IPS DF 4.7 (cell line): Measurements from ENCODE around the gene SPTBN5.

Experiments
- DNase-seq: peaks from one replicate; pipeline ENCODE4 v3.0.0-alpha.2; 2013; ENCODE audit warnings: low spot score; ENCODE audit errors: extremely low read depth

The SPTBN5 gene

GRCh38 chr15:41893422-41894250, at the start of gene SPTBN5:
Gene SPTBN5, minus strand, starts transcription at chr15:41894053. Its CDS starts 556 bp downstream, at chr15:41893497.
- DNase-seq = no peak

GRCh38 chr15:41942886-41943285, 49.0 kb upstream of the SPTBN5 start:
- DNase-seq = no peak

DNA sequence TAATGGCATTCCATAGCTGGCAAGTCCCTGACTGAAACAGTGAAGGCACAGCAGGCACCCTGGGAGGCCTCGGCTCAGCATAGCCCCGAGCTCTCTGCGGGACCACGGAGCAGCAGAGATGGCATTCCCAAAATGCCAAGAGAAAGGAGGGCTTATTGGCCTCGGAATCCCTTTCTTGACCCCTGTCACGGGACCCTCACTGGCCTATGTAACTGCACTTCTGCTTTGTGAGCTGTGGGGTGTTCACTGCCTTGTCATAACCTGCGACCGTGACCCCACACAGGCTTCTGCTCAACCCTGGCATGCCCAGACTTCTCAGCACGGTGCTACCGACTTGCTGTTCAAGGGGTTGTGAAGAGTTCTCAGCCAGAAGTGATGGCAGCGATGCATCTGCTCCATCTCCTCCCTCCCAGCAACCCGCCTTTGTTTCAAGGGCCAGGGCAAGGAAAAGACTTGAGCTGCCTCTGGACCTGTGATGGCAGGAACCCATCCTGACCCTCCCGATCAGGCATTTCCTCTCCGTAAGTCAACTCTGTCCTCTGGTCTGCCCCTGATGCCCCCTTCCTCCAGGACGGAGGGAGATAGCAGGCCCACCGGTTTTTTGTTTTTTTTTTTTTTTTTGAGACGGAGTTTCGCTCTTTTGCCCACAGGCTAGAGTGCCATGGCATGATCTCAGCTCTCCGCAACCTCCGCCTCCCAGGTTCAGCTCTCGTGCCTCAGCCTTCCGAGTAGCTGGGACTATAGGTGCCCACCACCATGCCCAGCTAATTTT, 48.0 kb upstream of the SPTBN5 start:
- DNase-seq = no peak

DNA sequence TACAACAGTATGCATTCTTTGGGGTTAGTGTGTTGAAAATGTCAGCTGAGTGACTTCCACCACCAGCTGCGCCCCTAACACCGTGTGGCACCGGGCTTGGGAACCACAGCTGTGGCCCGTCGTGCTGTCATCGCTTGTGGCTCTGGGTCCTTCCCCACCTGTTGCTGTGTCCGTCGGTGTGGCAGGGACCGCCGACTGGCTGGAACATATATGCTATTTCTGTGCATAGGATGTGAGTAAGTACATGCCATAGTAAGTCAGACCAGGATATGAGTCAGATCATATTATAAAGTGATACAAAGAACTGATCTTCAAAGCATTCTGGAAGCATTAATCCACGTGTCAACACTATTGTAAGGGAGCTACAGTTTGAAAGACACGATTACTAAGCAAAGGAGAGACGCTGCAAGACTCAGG, 46.6 kb upstream of the SPTBN5 start:
- no peak for DNase-seq

- no peak for DNase-seq
Observed at GRCh38 chr15:41939986-41940385, 46.1 kb upstream of the SPTBN5 start.

DNA sequence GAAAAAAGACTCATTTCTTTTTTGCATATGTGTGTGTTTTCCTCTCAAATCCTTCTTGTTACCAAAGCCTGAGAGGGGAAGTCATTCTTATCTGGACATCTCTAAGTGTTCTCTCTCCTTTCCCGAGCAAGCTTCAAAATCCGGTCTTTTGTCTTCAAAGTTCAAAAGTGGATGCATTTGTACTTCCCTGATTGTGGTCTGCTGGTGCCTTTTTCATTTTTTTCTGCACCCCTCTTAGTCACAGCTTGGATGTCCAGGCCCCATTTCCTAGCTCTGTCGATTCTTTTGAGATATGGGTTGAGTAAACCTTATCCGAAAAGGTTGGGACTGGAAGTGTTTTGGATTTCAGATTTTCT, 43.7 kb upstream of the SPTBN5 start:
- no peak for DNase-seq

GRCh38 chr15:41936649-41937567, 43.1 kb upstream of the SPTBN5 start:
- no peak for DNase-seq

DNA sequence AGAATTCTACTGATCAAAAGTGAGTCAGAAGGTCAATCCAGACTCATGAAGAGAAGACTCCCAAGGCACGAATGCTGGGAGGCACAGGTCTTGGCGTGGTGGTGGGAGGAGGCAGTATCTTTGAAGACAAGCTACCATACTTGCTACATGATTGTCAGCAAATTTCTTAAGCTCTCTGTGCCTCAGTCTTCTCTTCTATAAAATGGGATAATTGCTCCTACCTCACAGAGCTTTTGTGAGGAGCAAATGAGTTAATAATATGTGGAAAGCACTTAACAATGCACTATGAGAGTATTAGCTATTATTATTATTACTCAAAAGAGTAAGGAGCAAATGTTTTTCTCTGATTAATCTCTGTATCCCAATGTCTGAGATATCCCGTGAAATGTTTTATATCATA, 42.3 kb upstream of the SPTBN5 start:
- DNase-seq = no peak

DNA sequence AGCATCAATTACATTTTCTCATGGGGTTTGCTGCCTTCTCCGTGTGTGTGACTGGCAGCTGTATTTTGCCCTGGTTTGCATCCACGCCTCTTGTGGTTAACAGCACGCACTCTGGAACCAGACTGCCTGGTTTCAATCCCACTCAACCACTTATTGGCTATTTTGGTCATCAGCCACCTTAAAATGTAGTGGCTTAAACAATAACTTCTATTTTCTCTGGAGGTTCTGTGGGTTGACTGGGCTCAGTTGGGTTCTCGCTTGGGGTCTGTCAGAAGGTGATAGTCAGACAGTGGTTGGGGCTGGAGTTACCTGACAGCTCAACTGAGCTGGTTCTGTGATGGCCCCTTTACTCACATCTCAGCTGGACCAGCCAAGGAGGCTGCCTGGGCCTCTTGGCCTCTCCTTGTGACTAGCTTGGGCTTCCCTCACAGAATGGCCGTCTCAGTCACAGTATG, 41.7 kb upstream of the SPTBN5 start:
- no peak for DNase-seq

GRCh38 chr15:41934843-41935242, 41.0 kb upstream of the SPTBN5 start:
- no peak for DNase-seq

GRCh38 chr15:41933771-41934170, 39.9 kb upstream of the SPTBN5 start:
- DNase-seq = no peak

DNA sequence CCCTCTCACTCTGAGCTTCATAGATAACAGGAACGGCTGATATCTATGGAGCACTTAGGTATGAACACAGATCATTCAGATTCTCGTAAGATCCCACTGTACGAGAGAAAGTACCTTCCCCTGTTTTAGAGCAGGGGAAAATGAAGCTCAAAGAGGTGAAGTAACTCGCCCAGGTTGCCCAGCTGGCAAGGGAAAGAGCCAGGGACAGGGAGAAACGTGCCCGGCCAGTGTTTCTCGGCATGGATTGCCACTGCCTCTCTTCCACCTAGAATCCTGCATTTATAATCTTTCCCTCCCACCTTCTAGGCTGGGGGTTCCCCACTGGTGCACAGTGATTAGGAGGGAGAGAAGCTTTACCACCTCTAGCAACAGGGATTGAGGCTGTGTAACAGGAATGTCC, 39.5 kb upstream of the SPTBN5 start:
- DNase-seq = no peak

- DNase-seq = no peak
Observed at GRCh38 chr15:41932511-41933289, 38.8 kb upstream of the SPTBN5 start.

GRCh38 chr15:41932101-41932500, 38.2 kb upstream of the SPTBN5 start:
- DNase-seq = no peak

- no peak for DNase-seq
Observed at GRCh38 chr15:41930867-41931222, 37.0 kb upstream of the SPTBN5 start.

DNA sequence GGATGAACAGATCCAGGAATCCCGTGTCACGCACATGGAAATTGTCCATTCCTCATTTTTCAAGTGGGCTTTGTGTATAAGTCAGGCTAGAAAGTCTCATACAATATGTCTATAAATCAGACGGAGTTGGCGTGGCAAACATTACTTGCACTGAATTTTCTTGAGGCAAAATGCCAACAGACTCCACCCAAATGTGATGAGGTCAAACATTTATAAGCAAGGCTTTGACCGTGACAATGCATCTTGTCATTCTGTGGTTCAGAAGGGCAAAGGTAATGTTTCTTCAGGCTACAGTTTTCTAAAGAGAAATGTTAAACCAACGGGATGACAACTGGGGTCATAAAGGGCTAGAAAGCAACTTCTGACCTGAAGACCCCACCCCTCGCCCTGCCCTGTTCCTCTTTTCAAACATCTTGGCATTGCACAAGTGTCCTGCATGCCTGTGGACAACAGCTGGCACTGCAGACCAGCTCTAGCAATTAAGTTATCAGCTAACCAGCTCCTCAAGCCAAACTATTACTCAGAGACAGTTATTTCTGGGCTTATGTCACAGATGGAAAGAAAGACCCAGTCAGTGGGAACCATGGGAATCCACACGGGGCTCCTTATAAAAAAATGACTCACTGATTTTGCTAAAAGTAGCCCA, 36.5 kb upstream of the SPTBN5 start:
- DNase-seq = no peak

- DNase-seq = no peak
Observed at GRCh38 chr15:41928637-41929620, 35.1 kb upstream of the SPTBN5 start.

- DNase-seq = no peak
Observed at GRCh38 chr15:41928100-41928499, 34.2 kb upstream of the SPTBN5 start.

GRCh38 chr15:41927536-41927935, 33.7 kb upstream of the SPTBN5 start:
- DNase-seq = no peak
